ENCODE results near the gene CLIC4. TPM values are rescaled to one million over a fixed set of nuclear protein-coding genes. Genes with fewer than 3 reads are reported as not detected.
A peak's percentile ranks its signal among the peaks of the same experiment; 100 is the strongest.

The CLIC4 gene
- total and polyA plus RNA-seq, 9 of the 15 experiments (the other 6 are each of a cell fraction or from before 2014, with no cell fraction given): 16.0 to 67.5 (median 38.4) TPM

- TF ChIP-seq CEBPZ (IDR thresholded peaks at IDR 0.05; ENCODE audit: borderline replicate concordance, low read depth, low read length): no peak
- no peak for TF ChIP-seq ZNF277 (CRISPR knock-in tag; IDR thresholded peaks at IDR 0.05; ENCODE audit: borderline replicate concordance)
- TF ChIP-seq ZNF584 (CRISPR knock-in tag; IDR thresholded peaks at IDR 0.05; ENCODE audit: low read depth): no peak
- TF ChIP-seq STAG1 (CRISPR knock-in tag; IDR thresholded peaks at IDR 0.05; ENCODE audit: borderline replicate concordance): no peak
- no peak for TF ChIP-seq ARID1B (IDR thresholded peaks at IDR 0.05)
- TF ChIP-seq TEAD1 (CRISPR knock-in tag; IDR thresholded peaks at IDR 0.05): no peak
- 0 out of 2 replicates have a peak, but pooled peaks have one; percentile 39 for TF ChIP-seq RBFOX2 (IDR thresholded peaks at IDR 0.05; ENCODE audit: low read depth, low read length)
- no peak for TF ChIP-seq ZNF740 (CRISPR knock-in tag; IDR thresholded peaks at IDR 0.05)
- TF ChIP-seq ZNF740 (tag; IDR thresholded peaks at IDR 0.05): peak in 1 of 2 experiments; percentile 11; a peak in 1 of 4 replicates
- TF ChIP-seq TARDBP (IDR thresholded peaks at IDR 0.05): peak; percentile 27; the same call in 1 of the 2 replicates
- TF ChIP-seq ZNF518B (CRISPR knock-in tag; IDR thresholded peaks at IDR 0.05): no peak
- TF ChIP-seq ZFP30 (CRISPR knock-in tag; IDR thresholded peaks at IDR 0.05; ENCODE audit: borderline replicate concordance): no peak
- TF ChIP-seq POLR2AphosphoS2 (IDR thresholded peaks at IDR 0.05; ENCODE audit: low read length): no peak
- no peak for TF ChIP-seq ZNF561 (CRISPR knock-in tag; conservative IDR thresholded peaks at IDR 0.05)
- TF ChIP-seq MCM7 (IDR thresholded peaks at IDR 0.05): no peak
- TF ChIP-seq CBX8 (IDR thresholded peaks at IDR 0.05; ENCODE audit: borderline replicate concordance, extremely low read depth, low read depth, low read length, poor library complexity, severe bottlenecking): no peak
Observed at GRCh38 chr1:24705260-24706073, 39.8 kb upstream of the CLIC4 start (continued).

Data from K562 (cell line).